Thoracic aorta (tissue), 2 donors: ENCODE results near the gene RTTN. TPM values are rescaled to one million over a fixed set of nuclear protein-coding genes. Genes with fewer than 3 reads are reported as not detected.

Experiments
- ATAC-seq: fragments of 150-250 bp; one replicate; pipeline ENCODE4 v1.8.0; 2017; ENCODE audit warnings: low read depth; ENCODE audit not compliant: insufficient number of reproducible peaks, low FRiP score
- DNase-seq: peaks from one replicate; pipeline ENCODE4 v3.0.0-alpha.2; 2020; ENCODE audit warnings: low spot score
- H3K27ac ChIP-seq, 2 donors: fragments of 200-600 bp; sonication (generic); 1 replicate in 1 of 2; 2 replicates in 1 of 2; pipeline ENCODE4 v1.5.1; 2016; ENCODE audit warnings: mild to moderate bottlenecking in 2 of 2, moderate library complexity in 2 of 2
- H3K27me3 ChIP-seq: fragments of 200-600 bp; sonication (generic); replicated peaks from 2 replicates; pipeline ENCODE4 v1.6.0; 2016; ENCODE audit warnings: mild to moderate bottlenecking; ENCODE audit not compliant: insufficient read depth
- H3K36me3 ChIP-seq: fragments of 200-600 bp; sonication (generic); one replicate; pipeline ENCODE4 v1.5.1; 2016
- H3K4me1 ChIP-seq, 2 donors: fragments of 200-600 bp; sonication (generic); 1 replicate in 1 of 2; 2 replicates in 1 of 2; pipeline versions ENCODE4 v1.5.1 to v1.6.0; 2016; ENCODE audit warnings: low read depth in 2 of 2, mild to moderate bottlenecking in 1 of 2; ENCODE audit not compliant: control insufficient read depth in 1 of 2
- H3K4me3 ChIP-seq: fragments of 200-600 bp; sonication (generic); 2 replicates; pipeline ENCODE4 v1.5.1; 2016; ENCODE audit warnings: mild to moderate bottlenecking
- H3K9me3 ChIP-seq: fragments of 200-600 bp; sonication (generic); 2 replicates; pipeline ENCODE4 v1.5.1; 2016
- total RNA-seq, 2 donors: library from RNA; depleted of rRNA; stranded (reverse); fragments of >200 nt; gene quantifications; one replicate each; pipeline versions ENCODE4 v1.1.0 to v1.2.3, GENCODE V29; 2016
- TF ChIP-seq, protein P1 (sequence below): fragments of 200-600 bp; sonication (generic); IDR thresholded peaks from one replicate; pipeline ENCODE4 v1.5.1; 2019; ENCODE audit warnings: antibody characterized with exemption

RTTN gene
- total RNA-seq, 2 donors from 2014 or later = 13.1 to 20.7 TPM

DNA sequence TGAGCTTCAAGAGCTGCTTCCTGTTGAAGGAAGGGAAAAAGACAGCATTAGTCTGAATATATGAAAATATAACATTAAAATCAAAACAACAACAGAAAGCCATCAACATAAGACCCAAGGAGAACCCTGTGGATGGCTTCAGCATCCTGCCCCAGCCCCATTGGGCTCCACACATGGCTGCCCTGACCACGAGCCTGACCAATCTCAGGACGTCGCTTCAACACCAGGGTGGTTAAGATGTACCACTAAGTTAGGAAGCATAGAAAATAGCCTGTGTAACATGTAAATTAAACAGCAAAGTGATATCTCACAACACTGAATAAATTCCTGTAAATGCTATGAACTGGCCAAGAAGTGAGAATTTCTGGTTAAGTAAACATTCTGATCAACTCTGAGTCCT, 180.7 kb downstream of the RTTN start:
- peaks cover 0 to 6% of the 10 kb centered on the region in 2 donors for H3K4me1 ChIP-seq
- TF ChIP-seq, protein P1, sequence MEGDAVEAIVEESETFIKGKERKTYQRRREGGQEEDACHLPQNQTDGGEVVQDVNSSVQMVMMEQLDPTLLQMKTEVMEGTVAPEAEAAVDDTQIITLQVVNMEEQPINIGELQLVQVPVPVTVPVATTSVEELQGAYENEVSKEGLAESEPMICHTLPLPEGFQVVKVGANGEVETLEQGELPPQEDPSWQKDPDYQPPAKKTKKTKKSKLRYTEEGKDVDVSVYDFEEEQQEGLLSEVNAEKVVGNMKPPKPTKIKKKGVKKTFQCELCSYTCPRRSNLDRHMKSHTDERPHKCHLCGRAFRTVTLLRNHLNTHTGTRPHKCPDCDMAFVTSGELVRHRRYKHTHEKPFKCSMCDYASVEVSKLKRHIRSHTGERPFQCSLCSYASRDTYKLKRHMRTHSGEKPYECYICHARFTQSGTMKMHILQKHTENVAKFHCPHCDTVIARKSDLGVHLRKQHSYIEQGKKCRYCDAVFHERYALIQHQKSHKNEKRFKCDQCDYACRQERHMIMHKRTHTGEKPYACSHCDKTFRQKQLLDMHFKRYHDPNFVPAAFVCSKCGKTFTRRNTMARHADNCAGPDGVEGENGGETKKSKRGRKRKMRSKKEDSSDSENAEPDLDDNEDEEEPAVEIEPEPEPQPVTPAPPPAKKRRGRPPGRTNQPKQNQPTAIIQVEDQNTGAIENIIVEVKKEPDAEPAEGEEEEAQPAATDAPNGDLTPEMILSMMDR = no peak
- DNase-seq = no peak
- H3K36me3 ChIP-seq = peaks cover 3% of the 10 kb centered on the region
- no peak for ATAC-seq
- H3K27ac ChIP-seq = no peak overlapping the region
- H3K27me3 ChIP-seq = no peaks in the 10 kb centered on the region
- no peaks in the 10 kb centered on the region for H3K9me3 ChIP-seq
- H3K4me3 ChIP-seq = no peak overlapping the region

DNA sequence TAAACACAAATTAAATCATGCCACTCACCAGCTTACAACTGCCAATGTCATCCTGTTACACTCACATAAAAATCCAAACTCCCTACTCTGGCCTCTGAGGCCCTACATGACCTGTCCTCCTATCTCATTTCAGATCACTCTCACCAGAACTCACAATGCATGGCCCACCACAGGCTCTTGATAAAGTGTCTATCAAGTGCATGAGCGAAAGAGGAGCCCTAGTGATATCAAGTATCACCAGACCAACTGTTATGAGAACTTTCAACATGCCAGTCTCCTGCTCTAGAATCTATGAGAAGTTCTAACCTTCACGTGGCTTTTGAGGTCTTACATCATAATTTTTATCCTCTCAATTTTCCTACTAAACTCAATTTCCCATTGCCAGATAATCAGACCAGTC, 181.4 kb downstream of the RTTN start:
- DNase-seq = no peak
- Histone ChIP-seq H3K4me1 (peaks cover 0 to 6% of the 10 kb centered on the region in 2 donors), H3K27me3 (no peaks in the 10 kb centered on the region), H3K36me3 (peaks cover 3% of the 10 kb centered on the region), H3K27ac (no peak overlapping the region), H3K9me3 (no peaks in the 10 kb centered on the region), H3K4me3 (no peak overlapping the region)
- TF ChIP-seq, protein P1 = no peak
- ATAC-seq = no peak

DNA sequence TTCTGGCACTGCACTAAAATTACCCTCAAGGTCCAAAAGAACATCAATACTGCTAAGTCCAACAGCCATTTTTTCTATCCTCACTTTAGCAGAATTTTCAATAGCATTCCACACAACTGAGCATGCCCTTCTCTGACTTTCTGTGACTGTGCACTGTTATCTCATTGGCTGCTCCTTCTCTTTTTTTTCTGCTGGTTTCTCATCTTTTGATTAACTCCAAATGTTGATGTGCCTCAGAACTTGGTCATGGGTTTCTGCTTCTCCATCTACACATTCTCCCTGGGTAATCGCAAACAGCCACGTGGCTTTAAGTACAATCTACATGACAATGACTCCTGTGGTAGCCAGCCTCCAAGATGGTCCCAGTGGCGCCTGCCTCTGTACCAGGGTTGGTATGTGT, 182.9 kb downstream of the RTTN start:
- peaks cover 3% of the 10 kb centered on the region for H3K36me3 ChIP-seq
- no peak overlapping the region for H3K27ac ChIP-seq
- ATAC-seq (no peak), DNase-seq (no peak)
- no peaks in the 10 kb centered on the region for H3K9me3 ChIP-seq
- H3K27me3 ChIP-seq = no peaks in the 10 kb centered on the region
- TF ChIP-seq, protein P1 = no peak
- H3K4me3 ChIP-seq = no peak overlapping the region
- H3K4me1 ChIP-seq = peaks cover 0 to 6% of the 10 kb centered on the region in 2 donors

DNA sequence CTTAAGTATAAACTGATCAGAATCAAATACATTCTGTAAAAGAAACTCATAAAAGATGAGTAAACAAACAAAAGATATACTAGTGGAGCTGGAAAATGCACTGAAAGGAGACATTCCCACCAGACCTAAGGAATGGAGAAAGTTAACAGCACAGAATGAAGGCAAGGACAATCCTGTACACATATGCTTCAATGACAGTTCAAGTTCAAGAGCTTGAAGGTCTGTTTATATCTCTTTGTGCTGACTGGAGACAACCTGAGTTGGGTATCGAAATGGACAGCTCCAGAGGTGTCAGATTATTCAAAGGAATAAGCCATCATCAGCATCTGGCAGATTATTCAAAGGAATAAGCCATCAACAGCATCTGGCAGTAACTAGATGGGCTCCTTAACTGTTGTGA, 184.0 kb downstream of the RTTN start:
- Histone ChIP-seq H3K4me3 (no peak overlapping the region), H3K36me3 (peaks cover 3% of the 10 kb centered on the region), H3K27ac (no peak overlapping the region), H3K4me1 (peaks cover 0 to 6% of the 10 kb centered on the region in 2 donors), H3K9me3 (no peaks in the 10 kb centered on the region), H3K27me3 (no peaks in the 10 kb centered on the region)
- ATAC-seq (no peak), DNase-seq (no peak)
- TF ChIP-seq, protein P1 = no peak

DNA sequence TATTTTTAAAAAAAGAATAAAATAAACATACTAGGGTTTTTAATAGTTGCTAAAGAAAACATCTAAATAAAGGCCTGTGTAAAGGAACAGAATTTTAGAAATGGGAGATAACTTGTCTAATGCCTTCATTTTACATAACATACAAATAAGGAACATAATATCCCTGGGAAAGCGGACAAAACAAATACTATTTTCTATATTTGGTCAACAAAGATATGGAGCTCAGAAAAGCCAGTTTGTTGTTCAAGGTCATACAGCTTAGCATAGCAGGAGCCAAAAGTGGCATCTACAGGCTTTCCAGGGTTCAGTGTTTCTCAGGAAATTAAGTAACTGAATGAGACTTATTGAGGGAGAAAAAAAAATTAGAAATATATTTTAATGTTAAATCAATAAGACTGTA, 184.4 kb downstream of the RTTN start:
- Histone ChIP-seq H3K4me3 (no peak overlapping the region), H3K36me3 (peaks cover 3% of the 10 kb centered on the region), H3K27me3 (no peaks in the 10 kb centered on the region), H3K4me1 (peaks cover 0 to 6% of the 10 kb centered on the region in 2 donors), H3K27ac (no peak overlapping the region), H3K9me3 (no peaks in the 10 kb centered on the region)
- no peak for ATAC-seq
- TF ChIP-seq, protein P1 = no peak
- DNase-seq = no peak
